SK-N-MC (cell line): ENCODE results near the gene ZNF574.

ENCODE experiments used
- EZH2 ChIP-seq: fragments of 200-600 bp; sonication (generic); IDR thresholded peaks from one replicate; pipeline ENCODE4 v1.6.1; 2017; ENCODE audit warnings: antibody characterized with exemption
- FOXP2 ChIP-seq: optimal IDR thresholded peaks from 2 replicates; pipeline ENCODE3; 2011; ENCODE audit warnings: mild to moderate bottlenecking, moderate library complexity; ENCODE audit not compliant: insufficient read depth; ENCODE audit errors: extremely low read length, control extremely low read depth

GRCh38 chr19:42066075-42066754 is 9.8 kb upstream of the ZNF574 start:
- no peak for TF ChIP-seq EZH2
- TF ChIP-seq FOXP2 = no peak
